ENCODE measurements around the gene CDS1. TPM values are rescaled to one million over a fixed set of nuclear protein-coding genes. Genes with fewer than 3 reads are reported as not detected.

The CDS1 gene
- total and polyA plus RNA-seq, 2 donors (not counting 3 experiments of a cell fraction or from before 2014, with no cell fraction given): 0.01 TPM; not detected in 1

DNA sequence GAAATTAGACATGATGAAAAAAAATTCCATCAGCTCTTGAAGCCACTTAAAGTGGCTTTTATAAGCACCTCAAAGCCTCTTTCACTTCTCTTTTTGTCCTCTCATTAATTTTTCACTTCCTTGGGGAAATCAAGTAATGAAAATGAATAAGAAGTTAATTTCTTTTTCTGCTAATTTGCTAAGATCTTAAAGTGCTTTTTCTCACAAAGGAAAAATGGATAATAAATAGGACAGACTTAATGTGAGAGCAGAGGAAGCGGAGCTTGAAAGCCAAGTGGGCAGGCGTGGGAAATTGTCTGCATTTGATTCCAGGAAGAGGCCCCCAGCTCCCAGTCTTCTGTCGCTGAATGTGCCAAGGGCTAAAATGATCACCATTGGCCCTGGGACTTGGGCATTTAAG, 28.6 kb downstream of the CDS1 start:
- Histone ChIP-seq H3K79me2 (ENCODE audit: control insufficient read depth, insufficient read depth, low read length) (no peaks in the 10 kb centered on the region), H2AFZ (ENCODE audit: low read depth, low read length) (no peak overlapping the region), H3K9ac (replicated peaks; ENCODE audit: extremely low read depth, insufficient read depth, low read length) (no peak overlapping the region), H3K4me1 (ENCODE audit: control insufficient read depth, extremely low read depth, insufficient read depth, low read length) (no peaks in the 10 kb centered on the region), H3K4me3 (replicated peaks in 1 of 3; ENCODE audit: insufficient read depth in 1 of 3, low read depth in 1 of 3, low read length in 3 of 3) (no peak overlapping the region), H3K9me3 (replicated peaks; ENCODE audit: control insufficient read depth, insufficient read depth, low read length) (no peaks in the 10 kb centered on the region), H3K36me3 (ENCODE audit: control insufficient read depth in 2 of 2, extremely low read depth in 1 of 2, insufficient read depth in 2 of 2, low read length in 2 of 2) (no peaks in the 10 kb centered on the region), H3K4me2 (ENCODE audit: insufficient read depth, low read length) (no peak overlapping the region), H4K20me1 (replicated peaks; ENCODE audit: control insufficient read depth, extremely low read depth, insufficient read depth, low read length) (no peaks in the 10 kb centered on the region), H3K27ac (ENCODE audit: insufficient read depth, low read depth, low read length) (no peak overlapping the region), H3K27me3 (ENCODE audit: control insufficient read depth in 2 of 2, insufficient read depth in 2 of 2, low read length in 2 of 2) (peaks cover 0 to 18% of the 10 kb centered on the region in 2 experiments), H3K9me1 (replicated peaks; ENCODE audit: control insufficient read depth, extremely low read depth, insufficient read depth, low read length) (no peaks in the 10 kb centered on the region)
- CTCF ChIA-PET: interaction anchor here (0.8 kb wide), 1 partner anchor 10 kb away, joined by 3 read pairs; no protein-coding TSS in a partner anchor
- POLR2A ChIA-PET: no interaction called here
- BruUV-seq (replicated peaks): no TSS peak
- TF ChIP-seq EZH2 (IDR thresholded peaks at IDR 0.05; ENCODE audit: borderline replicate concordance, low read depth, low read length, severe bottlenecking): no peak
- TF ChIP-seq GATA2 (IDR thresholded peaks at IDR 0.05; ENCODE audit: insufficient read depth, insufficient read length, low read depth, low read length): no peak
- no peak for TF ChIP-seq POLR2AphosphoS5 (IDR thresholded peaks at IDR 0.05; ENCODE audit: insufficient read depth, low read depth, low read length)
- TF ChIP-seq POLR2A (IDR thresholded peaks at IDR 0.05; ENCODE audit: low read depth, low read length): no peak
- TF ChIP-seq FOS (IDR thresholded peaks at IDR 0.05; ENCODE audit: borderline replicate concordance, insufficient read depth, low read length): no peak
- TF ChIP-seq MYC (IDR thresholded peaks at IDR 0.05; ENCODE audit: low read depth, low read length): no peak
- TF ChIP-seq, protein P1, sequence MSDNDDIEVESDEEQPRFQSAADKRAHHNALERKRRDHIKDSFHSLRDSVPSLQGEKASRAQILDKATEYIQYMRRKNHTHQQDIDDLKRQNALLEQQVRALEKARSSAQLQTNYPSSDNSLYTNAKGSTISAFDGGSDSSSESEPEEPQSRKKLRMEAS (IDR thresholded peaks at IDR 0.05; ENCODE audit: insufficient read depth, insufficient read length): no peak
- no peak for TF ChIP-seq CTCF (IDR thresholded peaks at IDR 0.05; ENCODE audit: extremely low read depth in 1 of 2, insufficient read depth in 1 of 2, low read depth in 1 of 2, low read length in 2 of 2)
- TF ChIP-seq JUN (IDR thresholded peaks at IDR 0.05; ENCODE audit: borderline replicate concordance, insufficient read depth, insufficient read length, low read depth): no peak
- DNase-seq (ENCODE audit: low read depth, low spot score) (no peak), FAIRE-seq (no peak)
- dilution Hi-C loops (cut with MboI; ENCODE audit: extremely low pct_ligation_motif_present, low sequenced_read_pairs) (no loop called here), intact Hi-C loops (cut with micrococcal nuclease) (no loop called here)
